Spinal cord (tissue), 10 donors: Measurements from ENCODE around the gene TRDN. TPM values are rescaled to one million over a fixed set of nuclear protein-coding genes. Genes with fewer than 3 reads are reported as not detected.

ENCODE experiments used
- DNase-seq, 6 donors: peaks; one replicate each; pipeline versions ENCODE4 v3.0.0 to v3.0.0-alpha.2; 2013 to 2015; ENCODE audit warnings: low spot score in 6 of 6, low read depth in 4 of 6
- H3K27ac ChIP-seq: one replicate; pipeline ENCODE4 v1.5.1; 2013; ENCODE audit warnings: low read depth, low read length, control low read depth
- H3K27me3 ChIP-seq: one replicate; pipeline ENCODE4 v1.6.1; 2013; ENCODE audit warnings: low read length; ENCODE audit not compliant: control insufficient read depth, insufficient read depth
- H3K36me3 ChIP-seq: one replicate; pipeline ENCODE4 v1.6.1; 2013; ENCODE audit warnings: low read length; ENCODE audit not compliant: control insufficient read depth, insufficient read depth
- H3K4me1 ChIP-seq: one replicate; pipeline ENCODE4 v1.6.1; 2013; ENCODE audit warnings: low read length; ENCODE audit not compliant: control insufficient read depth, insufficient read depth
- H3K4me3 ChIP-seq: one replicate; pipeline ENCODE4 v1.5.1; 2013; ENCODE audit warnings: low read depth, low read length, control low read depth
- H3K9me3 ChIP-seq: one replicate; pipeline ENCODE4 v1.6.1; 2013; ENCODE audit warnings: low read length; ENCODE audit not compliant: control insufficient read depth, insufficient read depth
- WGBS: methylation state at CpG from one replicate; pipeline ENCODE4 v1.1.5; 2013; ENCODE audit warnings: missing lambda C conversion rate; ENCODE audit not compliant: insufficient coverage; 5-methylcytosine and 5-hydroxymethylcytosine counted together
- polyA plus RNA-seq, 2 donors: library from polyadenylated mRNA; unstranded; fragments of 120-200 nt; gene quantifications; one replicate each; pipeline ENCODE4 v1.2.1, GENCODE V29; 2013; ENCODE audit not compliant: insufficient read length in 2 of 2
- total RNA-seq, 2 donors: library from RNA; depleted of rRNA in 1 of 2; stranded (reverse); fragments of 120-200 nt in 1 of 2; fragments of >200 nt in 1 of 2; gene quantifications; one replicate each; pipeline versions ENCODE4 v1.2.3 to v1.2.4, GENCODE V29; 2013 to 2014
- donor health status: healthy.

TRDN gene
- total and polyA plus RNA-seq, 4 donors, result 2.3 to 9.9 (median 3.0) TPM

DNA sequence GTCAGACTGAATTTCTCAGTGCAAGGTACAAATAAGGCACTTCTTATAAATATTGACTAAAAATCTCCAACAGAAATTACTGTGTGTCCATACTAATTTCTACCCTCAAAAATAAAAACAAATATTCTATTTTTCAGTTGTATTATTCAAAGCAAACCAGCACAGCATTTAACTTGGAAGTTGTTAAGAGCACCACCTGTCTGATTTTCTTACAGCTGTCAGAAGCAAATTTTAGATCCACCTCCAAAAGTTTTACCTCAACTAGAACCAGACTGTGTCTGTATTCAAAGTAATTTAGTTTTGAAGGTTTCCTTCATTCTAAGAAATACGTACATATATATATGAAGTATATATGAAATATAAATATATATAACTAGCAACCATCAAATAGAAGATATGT is 1.2 kb downstream of the TRDN start:
- H3K4me3 ChIP-seq, result no peak overlapping the region
- H3K27ac ChIP-seq, result no peak overlapping the region
- no peaks in the 10 kb centered on the region for H3K27me3 ChIP-seq
- H3K9me3 ChIP-seq, result no peaks in the 10 kb centered on the region
- no peaks in the 10 kb centered on the region for H3K4me1 ChIP-seq
- DNase-seq, result no peak
- WGBS, result no CpG with 5 or more reads among the region's 1 CpG
- H3K36me3 ChIP-seq, result no peaks in the 10 kb centered on the region

DNA sequence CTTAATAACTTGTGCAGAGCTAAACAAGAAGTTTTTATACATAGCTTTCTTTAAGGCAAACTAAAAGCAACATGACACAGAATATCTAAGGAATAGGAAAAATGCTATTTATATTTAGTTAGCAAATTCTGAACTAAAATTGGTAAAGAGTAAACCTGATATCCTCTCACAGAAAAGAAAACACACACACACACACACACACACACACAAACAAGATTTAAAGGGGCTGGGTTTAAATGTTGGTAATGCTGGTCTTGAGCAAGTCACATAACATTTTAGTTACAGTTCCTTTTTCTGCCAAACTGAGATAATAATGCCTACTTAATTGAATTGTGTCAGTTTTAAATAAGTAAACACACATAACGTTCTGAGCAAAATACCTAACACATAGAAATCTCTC is 1.6 kb downstream of the TRDN start:
- no peaks in the 10 kb centered on the region for H3K27me3 ChIP-seq
- H3K36me3 ChIP-seq, result no peaks in the 10 kb centered on the region
- no peaks in the 10 kb centered on the region for H3K9me3 ChIP-seq
- H3K4me1 ChIP-seq, result no peaks in the 10 kb centered on the region
- no peak overlapping the region for H3K4me3 ChIP-seq
- 40% methylated on average over 1 of the region's 1 CpG for WGBS
- no peak overlapping the region for H3K27ac ChIP-seq
- DNase-seq, result no peak

- DNase-seq, result peak in 1 of 6 donors; percentile 23
- H3K27me3 ChIP-seq, result no peaks in the 10 kb centered on the region
- H3K36me3 ChIP-seq, result no peaks in the 10 kb centered on the region
- H3K27ac ChIP-seq, result no peak overlapping the region
- H3K4me1 ChIP-seq, result no peaks in the 10 kb centered on the region
- no CpG with 5 or more reads among the region's 4 CpGs for WGBS
- no peaks in the 10 kb centered on the region for H3K9me3 ChIP-seq
- H3K4me3 ChIP-seq, result no peak overlapping the region
These were observed 4.1 kb downstream of the TRDN start for GRCh38 chr6:123632641-123633040.

GRCh38 chr6:123629258-123629941 is 7.3 kb downstream of the TRDN start:
- Histone ChIP-seq H3K4me3 (no peak overlapping the region), H3K27me3 (no peaks in the 10 kb centered on the region), H3K9me3 (no peaks in the 10 kb centered on the region), H3K36me3 (no peaks in the 10 kb centered on the region), H3K4me1 (no peaks in the 10 kb centered on the region), H3K27ac (no peak overlapping the region)
- no peak for DNase-seq
- WGBS, result no CpG with 5 or more reads among the region's 3 CpGs

DNA sequence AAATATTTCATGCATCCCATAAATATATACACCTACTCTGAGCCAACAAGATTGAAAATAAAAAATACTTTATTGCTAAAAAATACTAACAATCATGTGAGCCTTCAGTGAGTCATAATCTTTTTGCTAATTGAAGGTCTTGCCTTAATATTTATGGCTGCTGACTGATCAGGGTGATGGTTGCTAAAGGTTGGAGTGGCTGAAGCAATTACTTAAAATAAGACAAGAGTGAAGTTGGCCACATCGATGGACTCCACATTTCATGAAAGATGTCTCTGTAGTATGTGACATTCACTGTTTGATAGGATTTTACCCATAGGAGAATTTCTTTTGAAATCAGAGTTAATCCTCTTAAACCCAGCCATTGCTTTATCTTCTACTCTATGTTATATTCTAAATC is 11.1 kb downstream of the TRDN start:
- no CpG with 5 or more reads among the region's 1 CpG for WGBS
- no peaks in the 10 kb centered on the region for H3K36me3 ChIP-seq
- no peaks in the 10 kb centered on the region for H3K27me3 ChIP-seq
- no peak overlapping the region for H3K27ac ChIP-seq
- DNase-seq, result no peak
- H3K4me1 ChIP-seq, result no peaks in the 10 kb centered on the region
- no peak overlapping the region for H3K4me3 ChIP-seq
- H3K9me3 ChIP-seq, result no peaks in the 10 kb centered on the region

DNA sequence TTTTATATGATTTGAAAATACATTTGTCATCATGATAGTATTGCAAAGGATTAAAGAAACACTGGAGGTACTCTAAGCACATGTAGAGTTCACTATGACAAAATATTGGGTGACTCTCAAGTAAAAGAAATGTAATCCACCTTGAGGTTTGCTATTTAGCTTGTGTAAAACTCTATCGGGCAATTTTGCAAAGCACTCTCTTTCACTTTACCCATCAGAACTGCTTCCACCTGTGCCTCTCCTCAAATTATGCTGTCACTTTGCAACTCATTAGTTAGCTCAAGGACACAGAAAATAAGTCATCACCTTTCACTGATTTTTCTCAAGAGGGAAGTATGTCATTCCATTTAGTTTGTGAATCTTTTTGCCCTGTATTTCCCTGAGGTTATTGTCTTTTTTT is 14.0 kb downstream of the TRDN start:
- no peaks in the 10 kb centered on the region for H3K27me3 ChIP-seq
- no peak overlapping the region for H3K27ac ChIP-seq
- H3K36me3 ChIP-seq, result no peaks in the 10 kb centered on the region
- H3K4me1 ChIP-seq, result no peaks in the 10 kb centered on the region
- no peak overlapping the region for H3K4me3 ChIP-seq
- no peak for DNase-seq
- H3K9me3 ChIP-seq, result no peaks in the 10 kb centered on the region
- no CpG with 5 or more reads among the region's 1 CpG for WGBS

GRCh38 chr6:123619156-123619555 is 17.6 kb downstream of the TRDN start:
- no peak for DNase-seq
- Histone ChIP-seq H3K27me3 (no peaks in the 10 kb centered on the region), H3K9me3 (no peaks in the 10 kb centered on the region)

DNA sequence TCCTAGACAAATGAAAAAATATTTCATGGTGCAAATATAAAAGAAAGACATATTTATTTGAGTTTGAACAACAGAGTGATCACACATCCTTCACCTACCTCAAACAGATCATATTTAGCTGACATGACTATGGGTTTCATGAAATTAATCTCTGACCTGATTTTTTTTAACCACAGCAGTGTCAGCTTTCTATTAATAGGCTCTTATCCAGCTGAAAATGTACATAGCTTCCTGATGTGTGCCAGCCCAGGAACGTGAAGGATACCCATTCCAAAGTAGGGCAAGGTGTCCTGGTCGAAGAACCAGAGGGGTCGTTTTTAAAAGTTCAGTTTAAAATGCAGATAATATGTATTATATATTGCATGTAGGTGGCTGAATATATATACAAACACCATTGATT is 19.8 kb downstream of the TRDN start:
- WGBS, result no CpG with 5 or more reads among the region's 3 CpGs
- Histone ChIP-seq H3K36me3 (no peaks in the 10 kb centered on the region), H3K27ac (no peak overlapping the region), H3K9me3 (no peaks in the 10 kb centered on the region), H3K4me1 (no peaks in the 10 kb centered on the region), H3K27me3 (no peaks in the 10 kb centered on the region), H3K4me3 (no peak overlapping the region)
- DNase-seq, result no peak

More at GRCh38 chr6:123619156-123619555, 17.6 kb downstream of the TRDN start:
- Histone ChIP-seq H3K27ac (no peak overlapping the region), H3K36me3 (no peaks in the 10 kb centered on the region), H3K4me3 (no peak overlapping the region), H3K4me1 (no peaks in the 10 kb centered on the region)

DNA sequence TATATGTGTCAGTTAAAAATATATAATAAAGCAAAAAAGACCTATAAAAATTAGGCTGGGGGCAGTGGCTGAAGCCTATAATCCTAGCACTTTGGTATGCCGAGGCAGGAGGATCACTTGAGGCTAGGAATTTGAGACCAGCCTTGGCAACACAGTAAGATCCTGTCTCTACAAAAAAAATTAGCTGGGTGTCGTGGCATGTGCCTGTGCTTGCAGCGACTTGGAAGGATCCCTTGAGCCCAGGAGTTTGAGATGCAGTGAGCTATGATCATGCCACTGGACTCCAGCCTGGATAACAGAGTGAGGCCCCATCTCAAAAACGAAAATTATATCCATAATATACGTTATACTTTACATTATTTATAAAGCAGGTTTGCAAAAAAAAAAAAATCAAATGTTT is 20.7 kb downstream of the TRDN start:
- H3K27me3 ChIP-seq, result no peaks in the 10 kb centered on the region
- DNase-seq, result no peak
- 64% methylated on average over 2 of the region's 5 CpGs for WGBS
- H3K9me3 ChIP-seq, result no peaks in the 10 kb centered on the region
- no peaks in the 10 kb centered on the region for H3K4me1 ChIP-seq
- no peak overlapping the region for H3K27ac ChIP-seq
- no peak overlapping the region for H3K4me3 ChIP-seq
- no peaks in the 10 kb centered on the region for H3K36me3 ChIP-seq

DNA sequence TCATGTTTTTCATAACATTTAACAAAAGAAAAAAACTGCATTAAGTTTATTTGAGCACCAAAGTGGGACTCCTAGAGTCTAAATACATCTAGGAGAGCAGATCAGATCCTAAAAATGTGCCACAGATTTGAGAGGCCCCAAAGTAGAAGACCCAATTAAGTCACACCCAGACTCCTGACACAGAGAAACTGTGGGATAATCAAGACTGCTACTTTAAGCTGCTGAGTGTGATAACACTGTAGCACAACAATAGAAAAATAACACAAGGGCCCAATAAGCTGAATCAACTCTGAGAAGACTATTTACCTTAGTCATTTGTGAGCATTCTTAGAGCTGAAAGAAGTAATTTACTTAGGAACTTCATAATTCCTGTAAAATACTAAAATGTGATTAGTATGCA is 26.0 kb downstream of the TRDN start:
- no peaks in the 10 kb centered on the region for H3K4me1 ChIP-seq
- H3K36me3 ChIP-seq, result no peaks in the 10 kb centered on the region
- H3K27me3 ChIP-seq, result no peaks in the 10 kb centered on the region
- H3K4me3 ChIP-seq, result no peak overlapping the region
- no peaks in the 10 kb centered on the region for H3K9me3 ChIP-seq
- H3K27ac ChIP-seq, result no peak overlapping the region
- no peak for DNase-seq
